HuH-7 (cell line): ENCODE measurements around the gene TFR2.

Experiments
- DNase-seq: peaks from one replicate; pipeline ENCODE4 v3.0.0; 2011; ENCODE audit warnings: low spot score

TFR2 gene

GRCh38 chr7:100572281-100572948 lies 68.9 kb downstream of the TFR2 start:
- DNase-seq: no peak

GRCh38 chr7:100571829-100572116 lies 69.6 kb downstream of the TFR2 start:
- DNase-seq: no peak

- DNase-seq: no peak
These were observed 70.2 kb downstream of the TFR2 start for GRCh38 chr7:100570954-100571828.
